Endothelial cell of umbilical vein (primary cell): ENCODE measurements around the gene SNED1. TPM values are rescaled to one million over a fixed set of nuclear protein-coding genes. Genes with fewer than 3 reads are reported as not detected.

Experiments
- BruUV-seq: library from RNA; stranded (reverse); fragments of 400-500 nt; replicated peaks from 2 replicates; lab custom pipeline; 2021; lab: Mats Ljungman, UMichigan
- CTCF ChIA-PET: fragments of 300-600, 350-600 bp; sonication (Branson Sonifier 250); formaldehyde crosslinking; loops from one replicate; lab custom pipeline; 2021; ENCODE audit warnings: antibody characterized with exemption, inconsistent platforms; lab: Charles Lee
- POLR2A ChIA-PET: fragments of 300-600, 350-600 bp; sonication (Branson Sonifier 250); formaldehyde crosslinking; loops from one replicate; lab custom pipeline; 2021; ENCODE audit warnings: antibody characterized with exemption, inconsistent platforms; lab: Charles Lee
- DNase-seq: peaks from one replicate; pipeline ENCODE4 v3.0.0-alpha.2; 2011; ENCODE audit warnings: low read depth, low spot score
- FAIRE-seq: peaks from 2 replicates; lab custom pipeline; 2011; peaks lifted over from hg19 to GRCh38; lab: Jason Lieb, UNC
- H2AFZ ChIP-seq: 2 replicates; pipeline ENCODE4 v1.6.0; 2012; ENCODE audit warnings: low read depth, low read length, control low read depth, inconsistent platforms
- H3K27ac ChIP-seq: 2 replicates; pipeline ENCODE4 v1.5.1; 2011; ENCODE audit warnings: low read depth, mild to moderate bottlenecking, control low read depth, low read length, moderate library complexity; ENCODE audit not compliant: insufficient read depth
- H3K27me3 ChIP-seq, 2 experiments: 2 replicates each; pipeline versions ENCODE4 v1.6.0 to v1.6.1; 2011; ENCODE audit warnings: low read length in 2 of 2, mixed read lengths in 1 of 2; ENCODE audit not compliant: control insufficient read depth in 2 of 2, insufficient read depth in 2 of 2
- H3K36me3 ChIP-seq, 2 experiments: 2 replicates in 1 of 2; 3 replicates in 1 of 2; pipeline ENCODE4 v1.5.1; 2011; ENCODE audit warnings: low read length in 2 of 2, mild to moderate bottlenecking in 1 of 2, moderate library complexity in 1 of 2; ENCODE audit not compliant: control insufficient read depth in 2 of 2, insufficient read depth in 2 of 2; ENCODE audit errors: extremely low read depth in 1 of 2
- H3K4me1 ChIP-seq: 3 replicates; pipeline ENCODE4 v1.5.1; 2011; ENCODE audit warnings: mild to moderate bottlenecking, low read length; ENCODE audit not compliant: control insufficient read depth, insufficient read depth; ENCODE audit errors: extremely low read depth
- H3K4me2 ChIP-seq: 2 replicates; pipeline ENCODE4 v1.6.1; 2011; ENCODE audit warnings: low read length, control low read depth, mixed read lengths; ENCODE audit not compliant: insufficient read depth
- H3K4me3 ChIP-seq, 3 experiments: fragments of 200-600 bp in 1 of 3; sonication (generic), shearing (Covaris generic) in 1 of 3; replicated peaks in 1 of 3; 2 replicates each; pipeline ENCODE4 v1.5.1; 2011 to 2016; ENCODE audit warnings: control low read depth in 3 of 3, low read length in 3 of 3, mild to moderate bottlenecking in 2 of 3, inconsistent platforms in 1 of 3, low read depth in 1 of 3, moderate library complexity in 1 of 3; ENCODE audit not compliant: insufficient read depth in 1 of 3
- H3K79me2 ChIP-seq: 2 replicates; pipeline ENCODE4 v1.6.0; 2012; ENCODE audit warnings: low read length, inconsistent platforms; ENCODE audit not compliant: control insufficient read depth, insufficient read depth
- H3K9ac ChIP-seq: replicated peaks from 2 replicates; pipeline ENCODE3; 2011; ENCODE audit warnings: low read length, control low read depth; ENCODE audit not compliant: insufficient read depth; ENCODE audit errors: extremely low read depth
- H3K9me1 ChIP-seq: replicated peaks from 3 replicates; pipeline ENCODE4 v1.6.0; 2011; ENCODE audit warnings: mild to moderate bottlenecking, low read length; ENCODE audit not compliant: control insufficient read depth, insufficient read depth; ENCODE audit errors: extremely low read depth
- H3K9me3 ChIP-seq: replicated peaks from 2 replicates; pipeline ENCODE4 v1.5.1; 2012; ENCODE audit warnings: low read length, inconsistent platforms; ENCODE audit not compliant: control insufficient read depth, insufficient read depth
- H4K20me1 ChIP-seq: replicated peaks from 2 replicates; pipeline ENCODE3; 2011; ENCODE audit warnings: mild to moderate bottlenecking, low read length; ENCODE audit not compliant: control insufficient read depth, insufficient read depth; ENCODE audit errors: extremely low read depth
- CTCF ChIP-seq, 2 donors: IDR thresholded peaks; 1 replicate in 1 of 2; 2 replicates in 1 of 2; pipeline ENCODE4 v1.5.1; 2011; ENCODE audit warnings: low read length in 2 of 2, mild to moderate bottlenecking in 2 of 2, moderate library complexity in 2 of 2, control low read depth in 1 of 2, inconsistent platforms in 1 of 2, low read depth in 1 of 2; ENCODE audit not compliant: insufficient read depth in 1 of 2; ENCODE audit errors: extremely low read depth in 1 of 2
- EZH2 ChIP-seq: IDR thresholded peaks from 2 replicates; pipeline ENCODE4 v1.6.1; 2012; ENCODE audit warnings: borderline replicate concordance, low read depth, mild to moderate bottlenecking, moderate library complexity, low read length, inconsistent platforms; ENCODE audit not compliant: severe bottlenecking
- FOS ChIP-seq: IDR thresholded peaks from 2 replicates; pipeline ENCODE4 v1.6.1; 2011; ENCODE audit warnings: mild to moderate bottlenecking, low read length, moderate library complexity, borderline replicate concordance; ENCODE audit not compliant: insufficient read depth
- GATA2 ChIP-seq: IDR thresholded peaks from 2 replicates; pipeline ENCODE4 v1.7.0; 2011; ENCODE audit warnings: low read depth, mild to moderate bottlenecking, moderate library complexity, mixed read lengths, low read length; ENCODE audit not compliant: insufficient read length, insufficient read depth
- JUN ChIP-seq: IDR thresholded peaks from 2 replicates; pipeline ENCODE4 v1.6.1; 2011; ENCODE audit warnings: borderline replicate concordance, low read depth; ENCODE audit not compliant: insufficient read length, insufficient read depth
- MAX ChIP-seq: IDR thresholded peaks from 2 replicates; pipeline ENCODE4 v1.6.1; 2011; ENCODE audit not compliant: insufficient read depth, insufficient read length
- MYC ChIP-seq: IDR thresholded peaks from one replicate; pipeline ENCODE4 v1.6.1; 2011; ENCODE audit warnings: mild to moderate bottlenecking, low read depth, low read length
- POLR2A ChIP-seq: IDR thresholded peaks from 2 replicates; pipeline ENCODE4 v1.6.1; 2012; ENCODE audit warnings: low read depth, mild to moderate bottlenecking, control low read depth, low read length
- POLR2AphosphoS5 ChIP-seq: IDR thresholded peaks from 2 replicates; pipeline ENCODE4 v1.6.1; 2012; ENCODE audit warnings: low read depth, mild to moderate bottlenecking, control low read depth, low read length, moderate library complexity; ENCODE audit not compliant: insufficient read depth
- dilution Hi-C: fragments of 300-500 bp; cut with MboI; formaldehyde crosslinking; loops from one replicate; pipeline ENCODE4 v1.15.0; 2019; ENCODE audit warnings: low sequenced_read_pairs; ENCODE audit not compliant: extremely low pct_ligation_motif_present
- intact Hi-C: fragments of 100-400 bp; cut with micrococcal nuclease; formaldehyde crosslinking; loops from one replicate; pipeline ENCODE4 v1.10.0; 2022
- polyA plus RNA-seq, 4 experiments: library from polyadenylated mRNA; depleted of rRNA in 3 of 4; stranded (reverse) in 3 of 4; unstranded in 1 of 4; fragments of >200 nt; gene quantifications; 2 replicates each; pipeline versions ENCODE4 v1.2.1 to v1.2.3, GENCODE V29; 2011 to 2012; ENCODE audit warnings: missing spikeins in 1 of 4
- total RNA-seq: library from RNA; stranded (reverse); gene quantifications from 2 replicates; pipeline ENCODE4 v1.2.3, GENCODE V29; 2021

The SNED1 gene
- total and polyA plus RNA-seq, 2 donors (not counting 3 experiments of a cell fraction or from before 2014, with no cell fraction given): 14.1 to 17.2 TPM

GRCh38 chr2:241074065-241074818 is 75.8 kb downstream of the SNED1 start:
- Histone ChIP-seq H3K4me1 (no peaks in the 10 kb centered on the region), H3K36me3 (peaks cover 0 to 2% of the 10 kb centered on the region in 2 experiments), H3K9ac (no peak overlapping the region), H3K9me3 (no peaks in the 10 kb centered on the region), H3K4me2 (no peak overlapping the region), H3K9me1 (no peaks in the 10 kb centered on the region), H3K27me3 (no peaks in the 10 kb centered on the region), H3K79me2 (no peaks in the 10 kb centered on the region), H2AFZ (no peak overlapping the region), H3K4me3 (no peak overlapping the region), H4K20me1 (no peaks in the 10 kb centered on the region), H3K27ac (no peak overlapping the region)
- dilution Hi-C loops: no loop called here
- intact Hi-C loops: loop anchor here (10.0 kb wide), 1 partner anchor 159 kb away; no protein-coding TSS in a partner anchor
- BruUV-seq: no TSS peak
- no peak for TF ChIP-seq FOS
- TF ChIP-seq MYC: no peak
- TF ChIP-seq POLR2A: no peak
- TF ChIP-seq GATA2: no peak
- no peak for TF ChIP-seq MAX
- TF ChIP-seq CTCF (IDR thresholded peaks at IDR 0.05; ENCODE audit: extremely low read depth in 1 of 2, insufficient read depth in 1 of 2, low read depth in 1 of 2, low read length in 2 of 2): no peak
- no peak for TF ChIP-seq JUN
- no peak for TF ChIP-seq POLR2AphosphoS5
- TF ChIP-seq EZH2: no peak
- no peak for DNase-seq
- CTCF ChIA-PET: no interaction called here
- POLR2A ChIA-PET: no interaction called here
- FAIRE-seq: no peak
